Hepatocyte (in vitro differentiated cells): ENCODE measurements around the gene RABEP2.

Source experiments
- EZH2 ChIP-seq: fragments of 200-600 bp; sonication (generic); IDR thresholded peaks from 2 replicates; pipeline ENCODE4 v1.6.1; 2016; ENCODE audit warnings: antibody characterized with exemption, mild to moderate bottlenecking, borderline replicate concordance
- TF ChIP-seq, protein P1 (sequence below): fragments of 200-600 bp; sonication (generic); IDR thresholded peaks from 2 replicates; pipeline ENCODE4 v1.5.1; 2016; ENCODE audit warnings: antibody characterized with exemption, mild to moderate bottlenecking; ENCODE audit not compliant: poor library complexity

DNA sequence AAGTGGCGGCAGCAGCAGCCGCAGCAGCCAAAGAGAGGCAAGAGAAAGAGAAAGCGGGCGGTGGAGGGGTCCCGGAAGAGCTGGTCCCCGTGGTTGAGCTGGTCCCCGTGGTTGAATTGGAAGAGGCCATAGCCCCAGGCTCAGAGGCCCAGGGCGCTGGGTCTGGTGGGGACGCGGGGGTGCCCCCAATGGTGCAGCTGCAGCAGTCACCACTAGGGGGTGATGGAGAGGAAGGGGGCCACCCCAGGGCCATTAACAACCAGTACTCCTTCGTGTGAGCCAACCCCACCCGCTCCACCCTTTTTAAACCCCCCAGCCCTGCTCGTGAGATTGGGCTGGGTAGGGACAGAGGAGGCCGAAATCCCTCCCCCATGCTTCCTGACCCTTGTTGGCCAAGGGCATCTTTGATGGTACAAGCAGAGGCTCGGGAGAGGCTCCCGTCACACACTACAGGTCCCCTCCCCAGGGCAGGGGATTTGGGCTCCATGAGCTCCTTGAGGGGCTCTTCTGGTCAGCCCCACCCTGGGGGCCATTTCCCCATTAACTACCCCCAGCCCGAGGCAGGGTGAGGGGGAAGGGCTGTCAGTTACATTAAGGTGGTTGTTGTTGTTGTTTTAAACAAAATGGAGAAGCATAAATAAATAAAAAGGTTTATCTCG, 51.4 kb downstream of the RABEP2 start:
- TF ChIP-seq, protein P1, sequence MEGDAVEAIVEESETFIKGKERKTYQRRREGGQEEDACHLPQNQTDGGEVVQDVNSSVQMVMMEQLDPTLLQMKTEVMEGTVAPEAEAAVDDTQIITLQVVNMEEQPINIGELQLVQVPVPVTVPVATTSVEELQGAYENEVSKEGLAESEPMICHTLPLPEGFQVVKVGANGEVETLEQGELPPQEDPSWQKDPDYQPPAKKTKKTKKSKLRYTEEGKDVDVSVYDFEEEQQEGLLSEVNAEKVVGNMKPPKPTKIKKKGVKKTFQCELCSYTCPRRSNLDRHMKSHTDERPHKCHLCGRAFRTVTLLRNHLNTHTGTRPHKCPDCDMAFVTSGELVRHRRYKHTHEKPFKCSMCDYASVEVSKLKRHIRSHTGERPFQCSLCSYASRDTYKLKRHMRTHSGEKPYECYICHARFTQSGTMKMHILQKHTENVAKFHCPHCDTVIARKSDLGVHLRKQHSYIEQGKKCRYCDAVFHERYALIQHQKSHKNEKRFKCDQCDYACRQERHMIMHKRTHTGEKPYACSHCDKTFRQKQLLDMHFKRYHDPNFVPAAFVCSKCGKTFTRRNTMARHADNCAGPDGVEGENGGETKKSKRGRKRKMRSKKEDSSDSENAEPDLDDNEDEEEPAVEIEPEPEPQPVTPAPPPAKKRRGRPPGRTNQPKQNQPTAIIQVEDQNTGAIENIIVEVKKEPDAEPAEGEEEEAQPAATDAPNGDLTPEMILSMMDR, result peak; percentile 36
- TF ChIP-seq EZH2, result no peak
